Calu3 (cell line): ENCODE data around the gene ETHE1. TPM values are rescaled to one million over a fixed set of nuclear protein-coding genes. Genes with fewer than 3 reads are reported as not detected.

ENCODE experiments used
- BruUV-seq: library from RNA; stranded (reverse); fragments of 400-500 nt; replicated peaks from 2 replicates; lab custom pipeline; 2021; lab: Mats Ljungman, UMichigan
- CTCF ChIA-PET: fragments of 300-600 bp; sonication (Branson Sonifier 250); formaldehyde crosslinking; loops from one replicate; lab custom pipeline; 2022; ENCODE audit warnings: antibody characterized with exemption; lab: Charles Lee
- DNase-seq: peaks from one replicate; pipeline ENCODE4 v3.0.0; 2022
- H3K27ac Mint-ChIP-seq: one replicate; pipeline ENCODE4 v1.8.0; 2022; ENCODE audit warnings: mixed read lengths; ENCODE audit not compliant: unreplicated experiment
- H3K27me3 Mint-ChIP-seq: one replicate; pipeline ENCODE4 v1.8.0; 2022; ENCODE audit warnings: mixed read lengths; ENCODE audit not compliant: unreplicated experiment
- H3K36me3 Mint-ChIP-seq: one replicate; pipeline ENCODE4 v1.8.0; 2022; ENCODE audit warnings: mild to moderate bottlenecking, moderate library complexity, mixed read lengths; ENCODE audit not compliant: insufficient read depth, unreplicated experiment
- H3K4me1 Mint-ChIP-seq: one replicate; pipeline ENCODE4 v1.8.0; 2022; ENCODE audit warnings: mild to moderate bottlenecking, low read depth, mixed read lengths; ENCODE audit not compliant: unreplicated experiment
- H3K4me3 Mint-ChIP-seq: one replicate; pipeline ENCODE4 v1.8.0; 2022; ENCODE audit warnings: mild to moderate bottlenecking, low read depth, moderate library complexity, mixed read lengths; ENCODE audit not compliant: unreplicated experiment
- H3K9me3 Mint-ChIP-seq: one replicate; pipeline ENCODE4 v1.8.0; 2022; ENCODE audit warnings: low read depth, mixed read lengths; ENCODE audit not compliant: unreplicated experiment
- CTCF ChIP-seq: fragments of 200-600 bp; IDR thresholded peaks from one replicate; pipeline ENCODE4 v1.8.0; 2022; ENCODE audit warnings: antibody characterized with exemption; ENCODE audit not compliant: unreplicated experiment
- intact Hi-C: fragments of 100-400 bp; cut with micrococcal nuclease; formaldehyde crosslinking; loops from one replicate; pipeline ENCODE4 v1.10.0; 2022; ENCODE audit not compliant: unreplicated experiment
- total RNA-seq: library from RNA; stranded (reverse); gene quantifications from 2 replicates; pipeline ENCODE4 v1.2.3, GENCODE V29; 2022

Gene ETHE1
- total RNA-seq, 1 experiment from 2014 or later = 44.8 TPM

- intact Hi-C loops = no loop called here
- Mint-ChIP-seq H3K9me3 (no peaks in the 10 kb centered on the region), H3K27me3 (no peaks in the 10 kb centered on the region), H3K4me3 (no peak overlapping the region), H3K4me1 (peaks cover 8% of the 10 kb centered on the region), H3K27ac (no peak overlapping the region), H3K36me3 (peaks cover 20% of the 10 kb centered on the region)
- no peak for TF ChIP-seq CTCF
- CTCF ChIA-PET = interaction anchor here (0.7 kb wide), 1 partner anchor 17 kb away, joined by 5 read pairs; no protein-coding TSS in a partner anchor
- no TSS peak for BruUV-seq
- no peak for DNase-seq
Measured at GRCh38 chr19:43561139-43561970, 34.4 kb upstream of the ETHE1 start.

DNA sequence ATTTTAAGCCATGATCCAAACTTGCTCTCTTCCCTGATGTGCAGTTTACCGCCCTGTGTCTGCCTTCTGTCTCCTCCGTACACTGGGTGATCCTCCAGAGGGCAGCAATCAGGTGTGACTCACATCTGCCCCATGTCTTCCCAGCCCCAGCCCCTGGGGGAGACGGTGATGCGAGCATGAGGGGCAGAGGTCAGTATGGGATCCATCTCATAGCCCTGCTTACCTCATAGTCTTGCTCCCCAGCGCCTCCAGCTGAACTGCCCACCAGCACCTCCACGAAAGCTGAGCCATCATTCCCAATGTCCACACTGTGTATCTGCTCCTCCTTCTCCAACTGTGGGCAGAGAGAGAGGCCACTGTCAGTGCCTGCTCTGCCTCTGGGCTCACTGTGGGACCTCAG is 33.7 kb upstream of the ETHE1 start:
- no peak overlapping the region for H3K27ac Mint-ChIP-seq
- H3K36me3 Mint-ChIP-seq = peaks cover 20% of the 10 kb centered on the region
- no peaks in the 10 kb centered on the region for H3K9me3 Mint-ChIP-seq
- no peaks in the 10 kb centered on the region for H3K27me3 Mint-ChIP-seq
- no peak overlapping the region for H3K4me3 Mint-ChIP-seq
- DNase-seq = peak; percentile 11
- no TSS peak for BruUV-seq
- TF ChIP-seq CTCF = no peak
- CTCF ChIA-PET = no interaction called here
- H3K4me1 Mint-ChIP-seq = peaks cover 8% of the 10 kb centered on the region
- intact Hi-C loops = no loop called here

- CTCF ChIA-PET = interaction anchor here (0.6 to 1.6 kb wide), 13 partner anchors 8 to 254 kb away, joined by 3 to 13 read pairs (median 3); partner anchors contain the start of genes IRGQ, KCNN4, ZNF575 and ZNF576
Measured at GRCh38 chr19:43555185-43555770, 28.3 kb upstream of the ETHE1 start.

More at GRCh38 chr19:43555185-43555770, 28.3 kb upstream of the ETHE1 start:
- TF ChIP-seq CTCF = peak; percentile 84
- Mint-ChIP-seq H3K27ac (no peak overlapping the region), H3K9me3 (no peaks in the 10 kb centered on the region), H3K27me3 (no peaks in the 10 kb centered on the region), H3K4me1 (no peaks in the 10 kb centered on the region), H3K36me3 (peaks cover 38% of the 10 kb centered on the region), H3K4me3 (no peak overlapping the region)
- BruUV-seq = no TSS peak
- peak; percentile 87 for DNase-seq
- intact Hi-C loops = loop anchor here (5.0 kb wide), 1 partner anchor 97 kb away; no protein-coding TSS in a partner anchor
